GM18951 (cell line): Measurements from ENCODE around the gene TNFAIP3.

Source experiments
- POLR2A ChIP-seq: IDR thresholded peaks from 4 replicates; pipeline ENCODE4 v1.6.1; 2011; ENCODE audit warnings: mild to moderate bottlenecking; ENCODE audit not compliant: insufficient read length, insufficient read depth; ENCODE audit errors: extremely low read depth
- in situ Hi-C: fragments of 300-500 bp; cut with MboI; formaldehyde crosslinking; loops from one replicate; pipeline ENCODE4 v1.12.0; 2022; ENCODE audit warnings: low sequenced_read_pairs, mixed read lengths, inconsistent platforms; ENCODE audit not compliant: unreplicated experiment

TNFAIP3 gene

DNA sequence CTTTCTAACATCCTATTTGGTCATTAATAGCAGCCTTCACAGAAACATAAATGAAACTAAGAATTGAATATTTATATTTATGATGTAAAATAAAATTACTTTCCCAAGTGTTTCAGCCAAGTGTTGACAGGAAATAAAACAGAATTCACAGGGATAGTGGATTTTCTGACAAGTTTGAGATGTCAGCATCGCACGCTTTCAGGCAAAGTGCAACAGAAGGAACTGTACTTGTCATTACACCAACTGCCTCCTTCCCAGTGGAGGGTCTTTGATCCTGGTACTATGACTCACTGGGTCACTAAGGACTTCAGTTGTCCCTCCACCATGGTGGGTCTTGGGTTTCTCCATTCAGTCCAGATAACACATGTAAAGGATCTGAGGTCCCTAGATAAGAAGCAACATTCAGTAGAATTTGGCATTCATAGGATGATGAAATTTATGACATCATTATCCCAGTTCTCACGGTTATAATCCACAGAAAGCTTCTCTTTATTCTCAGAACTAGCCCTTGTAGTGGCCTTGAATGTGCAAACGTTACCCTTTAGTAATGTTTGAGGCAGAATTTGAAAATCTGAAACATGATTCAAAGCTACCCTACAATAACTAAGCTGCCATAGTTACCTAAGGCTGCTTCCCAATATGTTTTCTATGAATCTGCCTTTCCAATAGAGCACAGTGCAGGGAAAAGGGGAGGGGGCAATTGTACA is 3.8 kb upstream of the TNFAIP3 start:
- no peak for TF ChIP-seq POLR2A
- in situ Hi-C loops: no loop called here

DNA sequence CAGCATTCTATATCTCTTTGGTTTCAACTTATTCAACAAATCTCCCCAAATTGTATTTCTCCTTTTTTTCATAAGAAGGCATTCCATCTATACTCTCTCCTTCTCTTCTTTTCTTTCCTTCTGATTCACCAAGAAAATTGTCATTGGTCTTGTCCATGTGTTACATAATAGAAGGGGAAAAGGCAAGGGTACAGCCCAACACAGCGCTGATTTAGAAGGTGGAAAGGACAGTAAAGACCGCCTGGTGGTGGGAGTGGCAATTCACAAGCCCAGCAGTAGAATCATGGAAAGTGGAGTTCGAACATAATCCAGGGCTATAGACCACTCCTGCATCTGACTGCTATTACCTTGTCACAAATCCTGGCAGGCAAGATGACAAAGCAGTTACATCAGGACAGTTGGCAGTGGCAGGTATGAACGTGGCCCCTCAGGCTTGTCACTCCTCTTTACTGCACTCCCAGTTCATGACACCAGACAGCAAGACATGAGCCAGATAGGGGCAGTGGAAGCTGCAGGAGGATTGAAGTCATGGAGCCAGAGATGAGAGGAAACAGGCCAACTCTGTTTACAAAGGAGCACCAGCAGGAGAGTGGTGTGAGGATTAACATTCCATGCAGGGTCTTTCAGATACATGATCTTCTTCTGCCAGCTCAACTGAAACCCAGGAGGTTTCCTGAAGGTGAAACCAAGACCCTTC is 2.1 kb upstream of the TNFAIP3 start:
- in situ Hi-C loops: loop anchor here (5.0 kb wide), 1 partner anchor 158 kb away; no protein-coding TSS in a partner anchor
- no peak for TF ChIP-seq POLR2A

DNA sequence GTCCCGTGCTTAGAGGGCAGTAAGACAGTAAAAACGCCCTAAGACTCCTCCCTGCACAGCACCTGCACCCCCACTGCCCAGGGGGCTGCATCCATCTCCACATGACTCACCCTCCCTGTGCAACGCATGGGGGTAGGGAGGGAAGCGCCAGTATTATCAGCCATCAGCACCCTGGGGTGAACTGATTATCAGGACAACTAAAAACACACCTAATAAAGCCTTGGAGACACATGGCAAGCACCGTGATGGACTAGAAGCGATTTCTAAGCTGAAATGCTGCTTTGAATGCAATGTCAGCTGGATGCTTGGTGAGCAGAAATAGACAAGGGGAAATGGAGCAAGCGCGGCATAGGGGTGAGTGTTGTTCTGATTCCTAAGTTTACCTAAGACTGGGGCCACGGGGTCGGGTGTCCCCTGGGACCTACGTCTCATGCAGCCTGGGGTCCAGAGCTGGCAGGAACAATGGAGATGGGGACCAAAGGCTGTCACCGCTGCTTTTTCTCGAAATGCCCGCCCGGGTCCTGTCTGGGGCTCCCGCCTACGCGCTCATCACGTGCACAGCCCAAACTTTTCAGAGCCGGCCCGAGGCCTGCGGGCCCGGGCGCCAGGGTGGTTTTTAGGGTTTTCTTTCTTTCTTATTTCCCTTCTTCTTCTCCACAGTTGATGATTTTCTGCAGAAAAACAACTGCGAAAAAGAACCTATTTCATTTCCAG is 702 bp upstream of the TNFAIP3 start:
- TF ChIP-seq POLR2A: no peak
- in situ Hi-C loops: loop anchor here (5.0 kb wide), 1 partner anchor 159 kb away; no protein-coding TSS in a partner anchor

DNA sequence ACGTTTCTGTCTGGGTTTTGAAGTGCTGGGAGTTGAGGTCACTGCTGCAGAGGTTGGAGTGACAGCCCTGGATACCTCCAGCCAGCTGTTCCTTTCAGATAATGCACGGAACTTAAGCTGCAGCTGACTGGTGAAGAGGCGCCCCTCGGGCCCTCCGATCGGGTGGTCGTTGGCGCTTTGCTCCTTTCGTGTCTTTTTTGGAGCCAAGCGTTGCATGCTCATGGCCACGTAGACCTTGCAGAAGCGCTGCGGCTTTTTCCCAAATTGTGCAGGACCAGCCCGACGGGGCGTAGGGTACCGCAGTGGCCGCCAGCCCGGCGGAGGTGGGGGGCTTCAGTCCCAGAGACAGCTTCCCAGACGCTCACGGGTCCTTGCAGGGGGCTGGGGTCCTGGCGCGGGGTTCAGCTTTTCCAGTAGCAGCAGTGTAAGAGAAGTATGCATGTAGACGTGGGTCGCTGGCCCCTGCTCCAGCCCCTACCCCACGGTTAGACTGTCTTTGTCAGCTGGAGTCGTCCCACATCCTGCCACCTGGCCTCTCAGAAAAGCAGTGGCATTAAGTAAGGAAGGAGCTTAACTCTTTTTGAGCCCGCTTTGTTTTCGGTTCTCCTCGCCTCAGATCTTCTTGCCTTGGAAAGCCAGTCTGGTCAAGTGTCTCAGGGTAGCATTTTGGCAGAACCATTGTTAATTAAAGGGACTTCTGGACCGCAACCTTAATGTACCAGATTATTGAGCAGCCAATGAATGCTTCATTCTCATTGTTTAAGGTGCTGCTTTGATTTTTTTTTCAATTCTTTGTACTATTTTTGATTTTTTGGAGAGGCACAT is 838 bp downstream of the TNFAIP3 start:
- in situ Hi-C loops: loop anchor here (5.0 kb wide), 1 partner anchor 161 kb away; no protein-coding TSS in a partner anchor
- peak; percentile 54 for TF ChIP-seq POLR2A

DNA sequence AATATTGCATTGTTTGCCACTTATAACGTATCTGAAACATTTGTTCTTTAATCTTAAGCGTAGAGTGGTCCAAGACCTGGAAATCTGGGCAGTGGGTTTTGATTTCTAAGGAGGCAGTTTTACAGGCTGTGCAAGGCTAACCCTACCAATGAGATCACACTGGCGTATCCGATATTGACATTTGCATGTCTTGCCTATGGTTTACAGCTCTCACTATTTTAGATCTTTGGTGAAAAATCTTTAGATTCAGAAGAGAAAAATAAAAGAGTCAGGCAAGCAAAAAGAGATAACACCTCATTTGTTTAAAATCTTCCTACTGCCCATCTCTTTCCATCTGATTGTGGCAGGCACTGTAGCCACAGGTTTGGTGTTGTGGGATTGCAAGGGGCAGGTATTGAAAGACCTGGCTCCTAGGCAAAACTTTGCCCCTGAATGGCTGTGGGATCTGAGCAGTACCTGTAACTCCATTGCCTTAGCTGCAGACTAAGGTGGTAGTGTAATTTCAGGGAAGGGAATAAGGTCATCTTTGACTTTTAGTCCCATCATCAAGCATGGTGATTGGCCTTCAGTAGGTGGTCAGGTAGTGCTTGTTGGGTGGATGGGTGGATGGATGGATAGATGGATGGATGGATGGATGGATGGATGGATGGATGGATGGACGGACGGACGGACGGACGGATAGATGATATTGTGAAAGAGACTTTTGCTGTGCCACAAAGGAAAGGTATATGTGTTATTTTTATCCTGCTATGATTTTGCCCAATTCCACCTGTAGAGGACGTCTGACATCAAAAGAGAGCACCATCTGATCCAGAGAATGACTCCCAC is 1.9 kb downstream of the TNFAIP3 start:
- TF ChIP-seq POLR2A: no peak
- in situ Hi-C loops: loop anchor here (5.0 kb wide), 1 partner anchor 162 kb away; no protein-coding TSS in a partner anchor

DNA sequence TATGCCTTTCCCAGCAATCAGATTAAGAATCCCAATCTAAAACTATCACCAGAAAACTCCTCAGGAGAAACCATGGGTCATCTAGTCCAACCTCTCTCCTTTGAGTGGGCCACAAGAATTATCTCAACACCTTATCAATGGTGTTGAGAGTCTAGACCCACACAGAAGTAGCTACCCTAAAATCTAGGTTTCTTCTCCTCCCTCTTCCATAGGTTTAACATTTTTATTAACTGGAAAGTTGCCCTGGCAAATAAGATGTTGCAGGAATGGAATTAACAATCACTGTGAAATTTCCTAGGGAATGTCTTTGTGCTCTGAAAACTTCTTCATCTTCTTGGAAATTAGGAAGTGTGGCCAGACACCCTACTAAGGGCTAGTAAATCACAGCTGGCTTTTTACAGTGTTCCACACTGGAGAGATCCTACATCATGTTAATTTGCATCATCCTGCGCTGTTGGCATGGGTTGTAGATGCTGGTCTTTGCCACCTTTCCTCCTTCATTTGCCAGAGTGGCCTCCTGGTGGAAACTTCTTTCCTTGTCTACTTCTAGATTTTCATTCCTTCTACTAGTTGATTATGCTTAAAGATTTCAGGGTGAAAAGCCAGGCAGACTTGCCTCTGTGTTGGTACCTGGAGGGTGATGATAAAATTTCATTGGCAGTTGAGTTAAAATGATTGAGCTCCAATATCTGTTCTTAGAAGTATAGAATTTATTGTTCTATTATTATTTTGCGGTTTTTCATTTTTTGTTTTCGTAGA is 2.7 kb downstream of the TNFAIP3 start:
- no peak for TF ChIP-seq POLR2A

DNA sequence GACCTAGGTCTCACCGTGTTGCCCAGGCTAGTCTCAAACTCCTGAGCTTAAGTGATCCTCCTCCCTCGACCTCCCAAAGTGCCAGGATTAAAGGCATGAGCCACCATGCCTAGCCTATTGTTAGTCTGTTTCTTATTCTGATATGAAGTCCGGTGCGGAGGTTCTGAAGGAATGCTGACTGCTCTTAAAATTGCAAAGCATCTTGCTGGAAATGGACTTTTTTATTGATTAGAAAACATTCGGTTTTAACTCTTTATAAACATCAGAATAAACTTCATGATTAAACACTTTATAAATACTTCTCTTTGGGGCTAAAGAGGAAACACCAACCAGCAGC is 3.2 kb downstream of the TNFAIP3 start:
- TF ChIP-seq POLR2A: no peak
- in situ Hi-C loops: no loop called here

More for the DNA sequence above, 2.7 kb downstream of the TNFAIP3 start:
- in situ Hi-C loops: loop anchor here (5.0 kb wide), 1 partner anchor 162 kb away; no protein-coding TSS in a partner anchor

DNA sequence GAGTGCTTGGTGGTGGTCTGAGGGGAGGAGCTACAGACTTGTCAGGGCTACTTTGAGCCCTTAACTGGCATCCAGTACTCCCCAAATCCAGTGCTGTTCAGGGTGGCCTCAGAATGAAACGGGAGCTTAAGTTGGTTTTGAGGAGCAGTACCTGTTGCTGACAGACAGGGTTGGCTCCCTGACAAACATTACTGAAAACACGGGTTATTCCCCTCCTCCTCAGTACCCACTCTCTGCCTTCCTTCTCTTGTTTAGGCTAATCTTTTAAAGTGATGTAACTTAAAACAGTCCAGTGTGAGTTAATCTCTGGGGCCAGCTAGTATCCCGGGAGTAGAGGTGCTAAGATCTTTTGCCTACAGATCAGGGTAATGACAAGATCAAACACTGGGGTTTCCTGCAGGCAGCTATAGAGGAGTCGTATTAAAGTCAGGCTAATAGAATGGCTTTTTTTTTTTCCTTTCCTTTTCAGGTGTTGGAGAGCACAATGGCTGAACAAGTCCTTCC is 3.7 kb downstream of the TNFAIP3 start:
- in situ Hi-C loops: no loop called here
- TF ChIP-seq POLR2A: peak; percentile 54

DNA sequence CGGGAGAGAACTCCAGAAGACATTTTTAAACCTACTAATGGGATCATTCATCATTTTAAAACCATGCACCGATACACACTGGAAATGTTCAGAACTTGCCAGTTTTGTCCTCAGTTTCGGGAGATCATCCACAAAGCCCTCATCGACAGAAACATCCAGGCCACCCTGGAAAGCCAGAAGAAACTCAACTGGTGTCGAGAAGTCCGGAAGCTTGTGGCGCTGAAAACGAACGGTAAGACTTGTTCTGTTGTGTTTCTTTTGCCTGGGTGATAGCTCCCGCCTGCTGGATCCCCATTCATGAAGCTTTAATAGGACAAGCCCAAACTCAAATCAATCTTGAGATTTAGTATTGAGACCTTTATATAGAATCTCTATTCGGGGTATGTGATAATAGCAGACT is 4.2 kb downstream of the TNFAIP3 start:
- no peak for TF ChIP-seq POLR2A
- in situ Hi-C loops: no loop called here

DNA sequence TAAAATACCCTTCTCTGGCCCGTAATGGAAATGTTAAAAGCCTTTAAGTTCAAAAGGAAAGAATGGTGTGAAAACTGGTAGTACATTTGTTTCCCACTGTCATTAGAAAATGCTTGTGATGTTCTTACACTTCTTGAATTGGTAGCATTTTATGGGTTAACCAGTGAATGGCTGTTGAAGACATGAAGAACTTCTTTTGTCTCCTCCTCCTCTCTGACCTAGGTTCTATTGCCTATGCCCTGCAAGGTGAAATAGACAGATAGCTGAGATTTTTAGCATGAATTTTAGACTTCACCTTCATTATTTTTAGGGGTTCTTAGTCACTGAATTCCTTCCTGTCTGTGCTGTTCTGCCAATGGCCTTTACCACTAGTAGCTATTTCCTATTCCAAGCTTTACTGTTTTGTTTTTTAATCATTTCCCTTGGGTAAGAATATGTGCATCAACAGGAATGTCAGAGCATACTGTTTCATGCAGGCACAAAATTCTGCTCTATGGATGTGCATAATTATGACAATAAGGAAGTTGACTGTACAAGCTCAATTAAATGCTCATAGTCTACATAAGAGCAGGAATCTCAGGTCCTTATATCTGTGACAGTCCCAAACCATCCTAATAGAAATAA is 4.9 kb downstream of the TNFAIP3 start:
- no peak for TF ChIP-seq POLR2A
- in situ Hi-C loops: no loop called here
